GM21447 (cell line): ENCODE data around the gene KCTD14.
"Not testable (repeated sequence)": the region's sequence is repeated elsewhere in the genome, so short reads cannot be mapped to it uniquely, and the experiment has no call there.

ENCODE experiments used
- ATAC-seq: cut with Tn5 transposase; IDR thresholded peaks from one replicate; pipeline ENCODE4 v1.9.1; 2021; ENCODE audit not compliant: unreplicated experiment

The KCTD14 gene

GRCh38 chr11:78027759-78028158 is 4.7 kb upstream of the KCTD14 start:
- no peak for ATAC-seq

DNA sequence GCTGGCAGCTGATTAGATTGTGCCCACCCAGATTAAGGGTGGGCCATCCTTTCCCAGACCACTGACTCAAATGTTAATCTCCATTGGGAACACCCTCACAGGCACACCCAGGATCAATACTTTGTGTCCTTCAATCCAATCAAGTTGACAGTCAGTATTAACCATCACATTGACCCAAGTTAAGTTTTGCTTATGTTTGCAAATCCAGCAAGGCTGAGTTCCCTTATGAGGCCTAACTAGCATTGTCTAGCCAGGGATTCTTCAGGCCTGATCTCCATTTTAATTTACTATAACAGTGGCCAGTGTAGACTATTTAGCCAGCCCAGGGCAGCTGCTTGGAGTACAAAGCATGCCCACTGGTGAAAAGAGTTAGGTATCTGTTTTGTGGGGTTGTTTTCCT is 2.3 kb upstream of the KCTD14 start:
- ATAC-seq, result no peak

GRCh38 chr11:78023426-78023825 is 350 bp upstream of the KCTD14 start:
- no peak for ATAC-seq

DNA sequence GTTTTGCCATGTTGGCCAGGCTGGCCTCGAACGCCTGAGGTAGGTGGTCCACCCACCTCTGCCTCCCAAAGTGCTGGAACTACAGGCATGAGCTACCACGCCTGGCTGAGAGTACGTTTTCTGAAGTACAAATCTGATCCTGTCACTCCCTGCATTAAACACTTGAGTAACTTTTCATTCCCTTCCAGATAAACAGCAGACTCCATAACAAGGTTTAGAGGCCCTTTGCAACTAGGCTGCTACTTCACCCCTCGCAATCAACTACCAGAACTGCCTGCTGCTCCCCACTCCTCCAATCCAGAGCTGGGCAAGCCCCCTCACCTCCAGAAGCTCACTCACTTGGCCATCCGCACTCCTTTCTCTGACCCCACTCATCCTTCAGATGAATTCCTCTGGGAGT is 1.5 kb downstream of the KCTD14 start:
- ATAC-seq, result no peak

DNA sequence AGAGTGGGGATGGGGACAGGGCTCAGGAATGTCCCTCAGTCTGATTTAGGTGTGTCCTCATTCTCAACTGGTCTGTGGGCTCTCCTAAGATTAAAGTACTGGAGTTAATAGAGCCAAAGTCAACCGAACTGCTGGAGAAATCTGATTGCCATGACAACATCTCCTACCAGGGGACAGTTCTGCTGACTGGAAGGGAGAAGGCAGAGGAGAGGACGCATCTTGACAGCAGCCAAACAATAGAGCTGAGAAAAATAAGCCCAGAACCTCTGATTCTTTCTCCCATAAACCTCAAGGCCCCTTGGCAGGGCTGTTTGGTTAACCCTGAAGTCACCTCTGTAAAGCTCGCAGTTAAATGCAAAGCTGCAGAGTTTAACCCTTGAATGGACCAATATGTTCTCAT is 2.8 kb downstream of the KCTD14 start:
- no peak for ATAC-seq

GRCh38 chr11:78019808-78020207 is 3.3 kb downstream of the KCTD14 start:
- ATAC-seq, result no peak

- no peak for ATAC-seq
Measured at GRCh38 chr11:78015878-78016277, 7.2 kb downstream of the KCTD14 start.

DNA sequence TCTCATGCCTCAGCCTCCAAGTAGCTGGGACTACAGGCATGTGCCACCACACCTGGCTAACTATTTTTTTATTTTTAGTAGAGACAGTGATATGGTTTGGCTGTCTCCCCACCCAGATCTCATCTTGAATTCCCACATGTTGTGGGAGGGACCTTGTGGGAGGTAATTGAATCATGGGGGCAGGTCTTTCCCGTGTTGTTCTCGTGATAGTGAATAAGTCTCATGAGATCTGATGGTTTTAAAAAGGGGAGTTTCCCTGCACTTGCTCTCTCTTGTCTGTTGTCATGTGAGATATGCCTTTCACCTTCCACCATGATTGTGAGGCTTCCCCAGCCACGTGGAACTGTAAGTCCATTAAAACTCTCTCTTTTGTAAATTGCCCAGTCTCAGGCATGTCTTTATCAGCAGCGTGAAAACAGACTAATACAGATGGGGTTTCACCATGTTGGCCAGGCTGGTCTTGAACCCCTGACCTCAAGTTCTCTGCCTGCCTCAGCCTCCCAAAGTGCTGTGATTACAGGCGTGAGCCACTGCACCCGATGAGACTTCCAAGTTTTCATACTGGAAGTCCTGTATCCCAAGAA is 8.0 kb downstream of the KCTD14 start:
- not testable (repeated sequence) for ATAC-seq

DNA sequence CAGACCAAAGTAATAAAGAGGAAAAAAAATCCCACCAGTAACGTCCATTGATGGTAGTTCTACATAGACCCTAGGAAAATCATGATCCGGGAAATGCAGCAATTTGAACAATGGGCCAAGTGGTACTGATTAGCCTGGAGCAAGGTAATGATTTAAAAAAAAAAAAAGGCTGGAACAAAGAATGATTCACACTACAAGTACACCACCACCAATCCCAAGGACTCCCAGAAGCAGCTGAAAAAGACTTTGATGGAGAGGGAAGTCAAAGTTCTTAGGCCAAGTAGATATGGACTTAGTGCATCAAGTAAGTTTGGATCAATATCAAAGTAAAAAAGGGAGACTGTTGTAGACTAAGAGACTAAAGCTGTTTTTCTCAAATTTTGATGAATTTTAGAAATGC is 11.8 kb downstream of the KCTD14 start:
- ATAC-seq, result no peak

- no peak for ATAC-seq
Measured at GRCh38 chr11:78010755-78011154, 12.3 kb downstream of the KCTD14 start.

DNA sequence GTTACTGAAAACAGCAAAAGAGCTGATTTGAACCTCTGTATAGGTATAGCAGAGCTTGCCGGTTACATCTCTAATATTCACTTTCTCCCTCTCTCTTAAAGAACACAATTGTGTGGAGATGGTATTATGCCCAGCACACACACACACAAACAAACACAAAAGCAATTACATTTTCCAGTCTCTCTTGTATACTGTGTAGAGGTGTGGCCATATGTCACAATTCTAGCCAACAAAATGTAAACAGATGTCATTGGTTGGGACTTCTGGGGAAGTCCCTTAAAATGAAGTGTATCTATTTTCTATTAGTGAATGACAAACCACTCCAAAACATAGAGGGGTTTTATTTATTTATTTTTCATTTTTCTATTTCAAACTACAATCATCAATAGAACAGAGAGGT is 12.8 kb downstream of the KCTD14 start:
- no peak for ATAC-seq

DNA sequence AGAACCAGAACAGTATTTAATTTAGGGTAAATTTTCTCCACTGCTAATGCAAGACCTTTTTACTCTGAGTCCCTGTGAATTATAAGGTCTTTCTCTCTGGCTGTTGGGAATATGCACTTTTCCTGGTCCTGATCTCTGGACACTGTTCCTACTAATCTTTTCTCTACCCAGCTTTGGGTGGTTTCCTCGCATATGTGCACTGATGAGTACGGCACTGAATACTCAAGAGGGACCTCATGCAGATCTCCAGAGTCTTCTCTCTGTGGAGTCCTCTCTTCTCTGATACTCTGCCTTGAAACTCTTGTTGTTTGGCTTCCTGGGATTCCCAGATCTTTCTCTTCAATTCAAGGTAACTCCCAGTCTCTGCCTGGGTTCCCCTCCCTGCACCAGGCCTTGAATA is 14.0 kb downstream of the KCTD14 start:
- no peak for ATAC-seq

DNA sequence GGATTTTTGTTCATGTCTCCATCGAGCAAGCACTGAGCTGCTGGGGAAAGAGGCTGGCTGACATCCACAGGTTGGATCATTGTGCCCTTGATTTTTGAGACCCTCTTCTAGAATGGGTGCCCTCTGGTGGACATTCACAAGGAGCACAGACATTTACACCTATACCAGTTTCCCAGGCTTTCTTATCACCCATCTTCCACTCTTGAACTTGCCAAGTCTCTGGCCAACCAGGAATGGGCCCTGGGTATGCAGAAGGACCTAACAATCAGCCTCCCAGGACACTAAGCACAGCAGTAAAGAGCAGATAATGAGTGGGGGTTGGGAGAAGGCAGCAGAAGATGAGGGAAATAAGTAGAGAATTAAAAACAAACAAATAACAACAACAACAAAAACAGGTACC is 22.9 kb downstream of the KCTD14 start:
- no peak for ATAC-seq

GRCh38 chr11:77999446-78000030 is 23.5 kb downstream of the KCTD14 start:
- no peak for ATAC-seq

DNA sequence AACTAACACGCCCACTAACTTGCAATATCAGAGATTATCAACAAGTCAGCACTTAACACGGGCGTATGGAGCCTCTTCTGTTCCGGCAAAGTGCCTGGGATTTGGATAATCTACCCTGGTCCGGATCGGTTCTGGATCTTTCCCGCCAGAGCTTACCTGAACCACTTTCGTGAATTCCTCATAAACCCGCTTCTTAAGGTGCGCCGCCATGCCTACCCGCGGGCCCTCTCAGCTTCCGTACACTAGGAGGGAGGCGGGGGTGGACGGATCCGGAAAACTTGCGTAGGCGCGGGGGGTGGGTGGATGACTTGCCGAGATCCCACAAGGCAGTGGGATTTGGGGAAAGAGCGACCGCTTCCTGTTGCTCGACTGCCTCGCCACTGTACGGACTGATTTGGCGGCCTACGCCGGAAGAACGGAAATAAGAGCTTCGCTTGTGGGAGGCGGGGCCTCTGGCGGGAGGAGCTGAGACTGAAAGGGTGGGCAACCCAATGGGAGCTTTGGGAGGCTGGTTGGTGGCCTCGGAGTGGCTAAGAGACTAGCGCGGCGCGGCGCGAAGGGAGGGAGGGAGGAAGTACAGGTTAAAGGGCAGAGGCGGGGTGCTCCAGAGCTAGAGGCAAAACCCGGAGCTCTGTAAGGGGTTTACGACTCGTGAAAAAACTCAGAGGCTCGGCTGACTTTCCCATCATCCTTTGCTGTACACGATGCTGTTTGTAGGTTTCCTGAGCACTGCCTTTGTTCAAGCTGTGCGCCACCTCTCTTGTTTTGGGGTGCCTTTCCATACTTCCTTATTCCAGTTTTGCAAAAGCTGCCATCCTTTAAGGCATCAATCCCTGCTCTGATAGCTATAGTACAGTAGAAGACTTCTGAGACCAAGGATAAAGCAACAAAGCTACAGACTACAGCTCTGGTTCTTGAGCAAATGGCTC is 28.4 kb downstream of the KCTD14 start, which contains the start of gene INTS4:
TSS of gene INTS4 (minus strand) at position 235 of the 929 bp plus-strand sequence. CDS start at position 210, 25 bp downstream.
- ATAC-seq, result peak; percentile 99

DNA sequence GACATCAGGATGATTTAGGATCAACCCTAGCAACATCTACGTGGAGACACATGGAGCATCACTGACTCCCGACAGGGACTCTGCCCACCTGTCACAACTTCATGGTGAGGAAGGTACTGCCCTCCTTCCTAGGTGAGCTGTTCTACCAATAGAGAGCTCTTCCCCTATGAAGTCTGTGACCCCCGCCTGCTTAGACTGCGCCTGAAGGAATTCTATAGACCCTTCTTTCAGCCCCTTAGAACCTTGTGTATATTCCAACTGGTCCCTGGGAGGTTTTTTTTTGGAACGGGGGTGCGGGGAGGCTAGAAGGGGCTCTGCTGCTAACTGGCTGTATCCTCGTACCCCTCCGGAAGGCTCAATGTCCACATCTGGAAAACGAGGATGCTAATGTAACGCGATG is 29.2 kb downstream of the KCTD14 start:
- ATAC-seq, result no peak

DNA sequence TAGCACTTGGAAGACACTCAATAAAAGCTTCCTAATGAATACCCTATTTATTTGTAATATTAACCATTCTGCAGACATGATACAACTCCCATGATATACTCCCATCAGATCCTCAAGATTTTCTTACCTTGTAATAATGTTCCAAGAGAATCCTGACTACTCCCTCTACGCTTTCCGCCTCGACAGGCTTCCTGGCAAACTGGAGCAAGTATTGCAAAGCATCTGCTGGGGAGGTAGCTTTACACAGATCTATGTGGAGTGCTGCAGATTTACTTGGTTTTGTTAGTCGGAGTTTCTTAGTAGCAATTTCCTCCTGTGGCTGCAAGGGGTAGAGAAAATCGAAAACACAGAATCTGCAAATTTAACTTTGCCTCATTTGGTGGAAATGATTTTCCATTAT is 32.1 kb downstream of the KCTD14 start:
- no peak for ATAC-seq

DNA sequence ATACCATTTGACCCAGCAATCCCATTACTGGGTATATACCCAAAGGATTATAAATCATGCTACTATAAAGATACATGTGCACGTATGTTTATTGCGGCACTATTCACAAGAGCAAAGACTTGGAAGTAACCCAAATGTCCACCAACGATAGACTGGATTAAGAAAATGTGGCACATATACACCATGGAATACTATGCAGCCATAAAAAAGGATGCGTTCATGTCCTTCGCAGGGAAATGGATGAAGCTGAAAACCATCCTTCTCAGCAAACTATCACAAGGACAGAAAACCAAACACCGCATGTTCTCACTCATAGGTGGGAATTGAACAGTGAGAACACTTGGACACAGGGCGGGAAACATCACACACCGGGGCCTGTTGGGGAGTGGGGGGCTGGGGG is 36.6 kb downstream of the KCTD14 start:
- not testable (repeated sequence) for ATAC-seq

- ATAC-seq, result no peak
Measured at GRCh38 chr11:77981346-77981947, 41.6 kb downstream of the KCTD14 start.

DNA sequence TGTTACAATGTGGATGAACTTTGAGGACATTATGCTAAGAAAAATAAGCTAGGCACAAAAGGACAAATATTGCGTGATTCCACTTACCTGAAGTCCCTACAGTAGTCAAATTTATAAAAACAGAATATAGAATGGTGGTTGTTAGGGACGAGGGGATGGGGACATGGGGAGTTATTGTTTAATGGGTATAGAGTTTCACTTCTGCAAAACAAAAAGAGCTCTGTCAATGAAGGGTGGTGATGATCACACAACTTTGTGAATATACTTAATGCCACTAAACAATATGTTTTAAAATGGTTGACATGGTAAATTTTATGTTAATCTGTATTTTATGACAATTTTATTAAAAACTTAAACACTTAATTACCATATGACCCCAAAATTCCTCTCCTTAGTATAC is 54.7 kb downstream of the KCTD14 start:
- no peak for ATAC-seq

DNA sequence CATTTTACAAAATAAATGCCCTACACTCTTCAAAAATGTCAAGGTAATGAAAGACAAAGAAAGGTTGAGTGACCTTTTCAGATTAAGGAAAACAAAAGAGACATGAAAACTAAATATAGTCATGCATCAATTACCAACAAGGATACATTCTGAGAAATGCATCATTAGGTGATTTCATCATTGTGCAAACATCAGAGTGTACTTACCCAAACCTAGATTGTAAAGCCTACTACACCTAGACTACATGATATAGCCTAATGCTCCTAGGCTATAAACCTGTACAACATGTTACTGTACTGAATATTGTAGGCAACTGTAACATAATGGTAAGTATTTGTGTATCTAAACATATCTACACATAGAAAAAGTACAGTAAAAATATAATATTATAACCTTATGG is 55.3 kb downstream of the KCTD14 start:
- ATAC-seq, result no peak

DNA sequence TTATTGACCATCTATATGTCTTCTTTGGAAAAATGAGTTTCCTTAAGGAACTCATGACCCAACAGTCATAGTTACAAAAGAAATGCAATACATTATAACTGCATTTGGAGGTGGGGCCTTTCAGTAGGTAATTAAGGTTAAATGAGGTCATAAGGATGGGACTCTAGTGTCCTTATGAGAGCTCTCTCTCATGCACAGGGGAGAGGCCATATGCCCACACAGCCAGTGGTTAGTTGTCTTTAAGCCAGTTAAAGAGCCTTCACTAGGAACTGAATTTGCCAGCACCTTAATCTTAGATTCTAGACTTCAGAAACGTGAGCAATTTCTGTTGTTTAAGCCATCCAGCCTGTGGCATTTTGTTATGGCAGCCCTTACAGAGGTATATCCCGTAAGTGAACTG is 56.0 kb downstream of the KCTD14 start:
- ATAC-seq, result no peak
